HCT116 (cell line): Measurements from ENCODE around the gene CST11. TPM values are rescaled to one million over a fixed set of nuclear protein-coding genes. Genes with fewer than 3 reads are reported as not detected.

Source experiments
- ATAC-seq: fragments of 200-7000 bp; cut with Tn5 transposase; 2 replicates; pipeline ENCODE4 v1.9.1; 2020; ENCODE audit warnings: mild to moderate bottlenecking, moderate library complexity
- BruUV-seq: library from RNA; stranded (reverse); fragments of 400-500 nt; replicated peaks from 2 replicates; lab custom pipeline; 2021; lab: Mats Ljungman, UMichigan
- CTCF ChIA-PET: fragments of 300-600 bp; sonication (Branson Sonifier 250); formaldehyde crosslinking; loops from one replicate; lab custom pipeline; 2021; ENCODE audit warnings: antibody characterized with exemption; lab: Charles Lee
- POLR2A ChIA-PET: fragments of 300-600, 350-600 bp; sonication (Branson Sonifier 250); formaldehyde crosslinking; loops from one replicate; lab custom pipeline; 2021; ENCODE audit warnings: antibody characterized with exemption; lab: Charles Lee
- RAD21 ChIA-PET, 2 experiments: fragments of 300-600 bp; sonication (Branson Sonifier 250); formaldehyde crosslinking; loops; one replicate each; lab custom pipeline; 2023; ENCODE audit warnings: low total read pairs in 2 of 2; ENCODE audit not compliant: uncharacterized antibody in 2 of 2, unreplicated experiment in 2 of 2, low non-redundant PET in 1 of 2; lab: Charles Lee
- DNase-seq: peaks from one replicate; pipeline ENCODE4 v3.0.0-alpha.2; 2010; ENCODE audit warnings: low read depth, low spot score
- H2AFZ ChIP-seq: fragments of 200-600 bp; shearing (Covaris generic), sonication (generic); 2 replicates; pipeline ENCODE4 v1.6.1; 2017; ENCODE audit warnings: low read depth, mixed run types, mixed read lengths, antibody characterized with exemption, low read length; ENCODE audit not compliant: poor library complexity, severe bottlenecking
- H3K27ac ChIP-seq: 2 replicates; pipeline ENCODE4 v1.5.1; 2012; ENCODE audit warnings: low read depth, low read length
- H3K27me3 ChIP-seq: fragments of 200-600 bp; sonication (generic); 2 replicates; pipeline ENCODE4 v1.6.1; 2016; ENCODE audit warnings: mixed run types, low read length, mixed read lengths; ENCODE audit not compliant: insufficient read depth
- H3K36me3 ChIP-seq, 2 experiments: fragments of 200-500 bp in 1 of 2; fragments of 200-600 bp in 1 of 2; sonication (Bioruptor generic) in 1 of 2; sonication (generic) in 1 of 2; 2 replicates each; pipeline versions ENCODE4 v1.5.1 to v1.6.1; 2014 to 2016; ENCODE audit warnings: low read length in 2 of 2, inconsistent platforms in 1 of 2, mixed read lengths in 1 of 2, mixed run types in 1 of 2; ENCODE audit not compliant: insufficient read depth in 2 of 2, control insufficient read depth in 1 of 2
- H3K4me1 ChIP-seq, 2 experiments: fragments of 200-600 bp in 1 of 2; sonication (generic) in 1 of 2; 2 replicates each; pipeline versions ENCODE4 v1.5.1 to v1.6.1; 2012 to 2017; ENCODE audit warnings: low read length in 2 of 2, inconsistent platforms in 1 of 2, mild to moderate bottlenecking in 1 of 2, mixed read lengths in 1 of 2, mixed run types in 1 of 2, moderate library complexity in 1 of 2; ENCODE audit not compliant: insufficient read depth in 2 of 2, control insufficient read depth in 1 of 2
- H3K4me2 ChIP-seq: fragments of 200-600 bp; sonication (generic); 2 replicates; pipeline ENCODE4 v1.6.1; 2017; ENCODE audit warnings: mixed run types, low read length, mixed read lengths
- H3K4me3 ChIP-seq, 2 experiments: fragments of 200-600 bp in 1 of 2; sonication (generic) in 1 of 2; replicated peaks in 1 of 2; 2 replicates each; pipeline ENCODE4 v1.5.1; 2011 to 2016; ENCODE audit warnings: low read length in 2 of 2, control low read depth in 1 of 2, low read depth in 1 of 2, mild to moderate bottlenecking in 1 of 2, mixed read lengths in 1 of 2, mixed run types in 1 of 2
- H3K79me2 ChIP-seq: fragments of 200-600 bp; sonication (generic); 2 replicates; pipeline ENCODE4 v1.6.1; 2017; ENCODE audit warnings: mild to moderate bottlenecking, mixed run types, low read length, moderate library complexity, mixed read lengths; ENCODE audit not compliant: insufficient read depth
- H3K9ac ChIP-seq: fragments of 200-600 bp; sonication (generic); 2 replicates; pipeline ENCODE4 v1.6.1; 2016; ENCODE audit warnings: low read length, mixed read lengths
- H3K9me2 ChIP-seq: fragments of 200-600 bp; sonication (generic), shearing (Covaris generic); 2 replicates; pipeline ENCODE4 v1.6.1; 2017; ENCODE audit warnings: mixed run types, mild to moderate bottlenecking, moderate library complexity; ENCODE audit not compliant: insufficient read depth
- H3K9me3 ChIP-seq, 2 experiments: fragments of 200-500 bp in 1 of 2; fragments of 200-600 bp in 1 of 2; sonication (Bioruptor generic) in 1 of 2; sonication (generic) in 1 of 2; 2 replicates each; pipeline ENCODE4 v1.6.1; 2014 to 2017; ENCODE audit warnings: low read length in 2 of 2, mixed read lengths in 2 of 2, inconsistent platforms in 1 of 2, low read depth in 1 of 2, mild to moderate bottlenecking in 1 of 2, mixed run types in 1 of 2, moderate library complexity in 1 of 2; ENCODE audit not compliant: control insufficient read depth in 1 of 2, insufficient read depth in 1 of 2
- H4K20me1 ChIP-seq: fragments of 200-600 bp; sonication (generic), shearing (Covaris generic); 2 replicates; pipeline ENCODE4 v1.6.1; 2017; ENCODE audit warnings: mixed run types, mild to moderate bottlenecking, moderate library complexity; ENCODE audit not compliant: insufficient read depth
- CBX3 ChIP-seq: IDR thresholded peaks from 2 replicates; pipeline ENCODE4 v1.6.1; 2012; ENCODE audit warnings: low read depth
- EZH2 ChIP-seq: fragments of 200-600 bp; sonication (generic); IDR thresholded peaks from 2 replicates; pipeline ENCODE4 v1.6.1; 2017; ENCODE audit warnings: antibody characterized with exemption, mixed run types
- POLR2A ChIP-seq: IDR thresholded peaks from 2 replicates; pipeline ENCODE4 v1.7.0; 2011; ENCODE audit warnings: borderline replicate concordance; ENCODE audit not compliant: insufficient read depth, insufficient read length; ENCODE audit errors: extremely low read depth
- ZFX ChIP-seq: fragments of 450-650 bp; IDR thresholded peaks from 2 replicates; pipeline ENCODE4 v1.6.1; 2017
- intact Hi-C: fragments of 100-400 bp; cut with micrococcal nuclease; formaldehyde crosslinking; loops from 2 replicates; pipeline ENCODE4 v1.10.0; 2022
- total RNA-seq: library from RNA; stranded (reverse); gene quantifications from one replicate; pipeline ENCODE4 v1.2.1, GENCODE V29; 2021; ENCODE audit not compliant: unreplicated experiment
- TF ChIP-seq, protein P1 (sequence below): IDR thresholded peaks from 2 replicates; pipeline ENCODE4 v1.6.1; 2012; ENCODE audit warnings: low read depth

The CST11 gene
- total RNA-seq, 1 experiment from 2014 or later, result not detected

DNA sequence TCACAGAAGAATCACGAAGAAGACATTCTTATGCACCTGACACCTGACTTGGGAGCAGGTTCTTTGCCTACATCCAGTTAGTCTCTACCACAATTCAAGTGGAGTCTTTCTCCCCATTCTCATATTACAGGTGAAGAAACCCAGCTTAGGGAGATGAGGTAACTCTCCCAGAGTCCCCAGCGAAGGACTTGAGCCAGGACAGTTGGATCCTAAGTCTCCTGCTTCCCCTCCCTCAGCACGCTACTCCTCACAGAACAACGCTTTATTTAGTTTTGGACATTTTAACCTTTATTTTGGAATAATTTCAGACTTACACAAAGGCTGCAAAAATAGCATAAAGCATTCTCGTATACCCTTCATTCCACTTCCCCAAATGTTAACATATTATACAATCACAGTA is 14.0 kb downstream of the CST11 start:
- Histone ChIP-seq H3K27ac (no peak overlapping the region), H3K4me2 (no peak overlapping the region), H3K79me2 (no peaks in the 10 kb centered on the region), H2AFZ (no peak overlapping the region), H3K9me3 (no peaks in the 10 kb centered on the region), H3K9me2 (no peaks in the 10 kb centered on the region), H3K27me3 (peaks cover 3% of the 10 kb centered on the region; the same call in 1 of the 2 replicates), H3K4me1 (no peaks in the 10 kb centered on the region), H3K9ac (no peak overlapping the region), H3K4me3 (no peak overlapping the region), H4K20me1 (no peaks in the 10 kb centered on the region), H3K36me3 (no peaks in the 10 kb centered on the region)
- DNase-seq (no peak), ATAC-seq (no peak)
- TF ChIP-seq CBX3 (no peak), EZH2 (no peak), ZFX (no peak)
- intact Hi-C loops, result no loop called here
- ChIA-PET CTCF (interaction anchor here (1.3 kb wide), 1 partner anchor 8 kb away, joined by 3 read pairs; no protein-coding TSS in a partner anchor), POLR2A (no interaction called here), RAD21 (no interaction called here)
- BruUV-seq, result no TSS peak

DNA sequence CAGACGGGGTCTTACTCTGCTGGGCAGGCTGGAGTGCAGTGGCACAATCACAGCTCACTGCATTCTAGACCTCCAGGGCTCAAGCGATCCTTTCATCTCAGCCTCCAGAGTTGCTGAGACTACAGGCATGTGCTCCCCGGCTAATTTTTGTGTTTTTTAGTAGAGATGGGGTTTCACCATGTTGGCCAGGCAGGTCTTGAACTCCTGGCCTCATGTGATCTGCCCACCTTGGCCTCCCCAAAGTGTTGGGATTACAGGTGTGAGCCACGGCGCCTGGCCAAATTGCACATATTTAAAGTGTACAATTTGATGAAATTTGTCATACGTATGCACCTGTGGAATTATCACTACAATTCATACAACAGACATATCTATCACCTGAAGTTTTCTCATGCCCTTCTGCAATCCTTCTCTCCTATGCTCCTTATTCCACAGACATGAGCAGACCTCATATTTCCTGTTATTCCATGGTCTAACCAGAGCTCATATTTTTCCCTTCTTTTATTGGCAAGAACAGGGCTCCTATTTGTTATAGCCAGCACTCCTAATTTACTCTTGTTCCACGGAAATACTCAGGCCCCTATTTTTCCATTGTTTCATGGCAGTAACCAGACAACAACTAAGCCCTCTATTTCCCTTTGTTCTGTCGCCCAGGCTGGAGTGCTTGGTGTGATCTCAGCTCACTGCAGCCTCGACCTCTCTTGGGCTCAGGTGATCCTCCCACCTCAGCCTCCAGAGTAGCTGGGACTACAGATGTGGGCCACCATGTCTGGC is 15.4 kb downstream of the CST11 start:
- no peak for ATAC-seq

More for the DNA sequence above, 15.4 kb downstream of the CST11 start:
- H3K4me1 ChIP-seq, result no peaks in the 10 kb centered on the region
- no peak overlapping the region for H3K9ac ChIP-seq
- intact Hi-C loops, result no loop called here
- BruUV-seq, result no TSS peak
- no peak overlapping the region for H3K27ac ChIP-seq
- H2AFZ ChIP-seq, result no peak overlapping the region
- no peaks in the 10 kb centered on the region for H3K9me3 ChIP-seq
- DNase-seq, result no peak
- RAD21 ChIA-PET, result no interaction called here
- no peaks in the 10 kb centered on the region for H3K9me2 ChIP-seq
- no peaks in the 10 kb centered on the region for H3K36me3 ChIP-seq
- H4K20me1 ChIP-seq, result no peaks in the 10 kb centered on the region
- no peaks in the 10 kb centered on the region for H3K79me2 ChIP-seq
- TF ChIP-seq, protein P1, sequence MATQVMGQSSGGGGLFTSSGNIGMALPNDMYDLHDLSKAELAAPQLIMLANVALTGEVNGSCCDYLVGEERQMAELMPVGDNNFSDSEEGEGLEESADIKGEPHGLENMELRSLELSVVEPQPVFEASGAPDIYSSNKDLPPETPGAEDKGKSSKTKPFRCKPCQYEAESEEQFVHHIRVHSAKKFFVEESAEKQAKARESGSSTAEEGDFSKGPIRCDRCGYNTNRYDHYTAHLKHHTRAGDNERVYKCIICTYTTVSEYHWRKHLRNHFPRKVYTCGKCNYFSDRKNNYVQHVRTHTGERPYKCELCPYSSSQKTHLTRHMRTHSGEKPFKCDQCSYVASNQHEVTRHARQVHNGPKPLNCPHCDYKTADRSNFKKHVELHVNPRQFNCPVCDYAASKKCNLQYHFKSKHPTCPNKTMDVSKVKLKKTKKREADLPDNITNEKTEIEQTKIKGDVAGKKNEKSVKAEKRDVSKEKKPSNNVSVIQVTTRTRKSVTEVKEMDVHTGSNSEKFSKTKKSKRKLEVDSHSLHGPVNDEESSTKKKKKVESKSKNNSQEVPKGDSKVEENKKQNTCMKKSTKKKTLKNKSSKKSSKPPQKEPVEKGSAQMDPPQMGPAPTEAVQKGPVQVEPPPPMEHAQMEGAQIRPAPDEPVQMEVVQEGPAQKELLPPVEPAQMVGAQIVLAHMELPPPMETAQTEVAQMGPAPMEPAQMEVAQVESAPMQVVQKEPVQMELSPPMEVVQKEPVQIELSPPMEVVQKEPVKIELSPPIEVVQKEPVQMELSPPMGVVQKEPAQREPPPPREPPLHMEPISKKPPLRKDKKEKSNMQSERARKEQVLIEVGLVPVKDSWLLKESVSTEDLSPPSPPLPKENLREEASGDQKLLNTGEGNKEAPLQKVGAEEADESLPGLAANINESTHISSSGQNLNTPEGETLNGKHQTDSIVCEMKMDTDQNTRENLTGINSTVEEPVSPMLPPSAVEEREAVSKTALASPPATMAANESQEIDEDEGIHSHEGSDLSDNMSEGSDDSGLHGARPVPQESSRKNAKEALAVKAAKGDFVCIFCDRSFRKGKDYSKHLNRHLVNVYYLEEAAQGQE, result no peak
- no peak for TF ChIP-seq POLR2A
- H3K4me3 ChIP-seq, result no peak overlapping the region
- H3K27me3 ChIP-seq, result 0 out of 2 replicates have a peak, but pooled peaks cover 3% of the 10 kb centered on the region
- POLR2A ChIA-PET, result interaction anchor here (1.2 kb wide), 1 partner anchor 87 kb away, joined by 3 read pairs; the partner anchor contains the start of gene NXT1
- CTCF ChIA-PET, result interaction anchor here (0.7 kb wide), 1 partner anchor 88 kb away, joined by 3 read pairs; no protein-coding TSS in a partner anchor
- no peak overlapping the region for H3K4me2 ChIP-seq
